OCI-LY1 (cell line): ENCODE measurements around the gene PAFAH1B2.

Source experiments
- H2AFZ ChIP-seq: fragments of 200-600 bp; sonication (generic), shearing (Covaris generic); 2 replicates; pipeline ENCODE4 v1.6.0; 2014; ENCODE audit warnings: antibody characterized with exemption, mild to moderate bottlenecking, low read length
- H3F3A ChIP-seq: fragments of 200-600 bp; sonication (generic), shearing (Covaris generic); 2 replicates; pipeline ENCODE4 v1.6.0; 2014; ENCODE audit warnings: mild to moderate bottlenecking, antibody characterized with exemption, low read length, moderate library complexity; ENCODE audit not compliant: insufficient read depth
- H3K27ac ChIP-seq: fragments of 200-600 bp; sonication (generic); 2 replicates; pipeline ENCODE4 v1.5.1; 2014; ENCODE audit warnings: low read length, mixed run types, mild to moderate bottlenecking, low read depth; ENCODE audit not compliant: poor library complexity, severe bottlenecking
- H3K27me3 ChIP-seq: fragments of 200-600 bp; sonication (generic); 2 replicates; pipeline ENCODE4 v1.6.0; 2014; ENCODE audit warnings: antibody characterized with exemption, mild to moderate bottlenecking, low read length, moderate library complexity; ENCODE audit not compliant: insufficient read depth
- H3K36me3 ChIP-seq: fragments of 200-600 bp; sonication (generic); 2 replicates; pipeline ENCODE4 v1.6.1; 2014; ENCODE audit warnings: mild to moderate bottlenecking, antibody characterized with exemption, low read length, moderate library complexity, mixed read lengths; ENCODE audit not compliant: insufficient read depth
- H3K4me1 ChIP-seq: fragments of 200-600 bp; sonication (generic); 2 replicates; pipeline ENCODE4 v1.5.1; 2014; ENCODE audit warnings: mild to moderate bottlenecking, low read length, moderate library complexity; ENCODE audit not compliant: insufficient read depth, severe bottlenecking
- H3K4me2 ChIP-seq: fragments of 200-600 bp; sonication (generic), shearing (Covaris generic); 2 replicates; pipeline ENCODE4 v1.6.1; 2014; ENCODE audit warnings: low read length
- H3K4me3 ChIP-seq: fragments of 200-600 bp; sonication (generic); 2 replicates; pipeline ENCODE4 v1.5.1; 2014; ENCODE audit warnings: low read length, low read depth, mild to moderate bottlenecking, mixed read lengths; ENCODE audit not compliant: poor library complexity, severe bottlenecking
- H3K79me2 ChIP-seq: fragments of 200-600 bp; shearing (Covaris generic); 2 replicates; pipeline ENCODE4 v1.6.1; 2016; ENCODE audit warnings: mixed run types, low read length, mixed read lengths; ENCODE audit not compliant: insufficient read depth
- H3K9ac ChIP-seq: fragments of 200-600 bp; sonication (generic), shearing (Covaris generic); 2 replicates; pipeline ENCODE4 v1.6.1; 2014; ENCODE audit warnings: mild to moderate bottlenecking, low read length, mixed read lengths
- H3K9me2 ChIP-seq: fragments of 200-600 bp; sonication (generic), shearing (Covaris generic); 2 replicates; pipeline ENCODE4 v1.6.1; 2014; ENCODE audit warnings: low read depth, mild to moderate bottlenecking, low read length, mixed read lengths
- H3K9me3 ChIP-seq: fragments of 200-600 bp; shearing (Covaris generic); 2 replicates; pipeline ENCODE4 v1.6.1; 2014; ENCODE audit warnings: low read length, mixed read lengths
- H4K20me1 ChIP-seq: fragments of 200-600 bp; sonication (generic), shearing (Covaris generic); 2 replicates; pipeline ENCODE4 v1.6.0; 2016; ENCODE audit warnings: mild to moderate bottlenecking, low read length; ENCODE audit not compliant: insufficient read depth
- CTCF ChIP-seq: fragments of 200-600 bp; sonication (generic), shearing (Covaris generic); IDR thresholded peaks from 2 replicates; pipeline ENCODE4 v1.5.1; 2017; ENCODE audit warnings: mild to moderate bottlenecking, antibody characterized with exemption, low read length, moderate library complexity, mixed read lengths
- EZH2 ChIP-seq: fragments of 200-600 bp; sonication (generic), shearing (Covaris generic); IDR thresholded peaks from 2 replicates; pipeline ENCODE4 v1.8.0; 2017; ENCODE audit warnings: borderline replicate concordance, mixed run types, mild to moderate bottlenecking, antibody characterized with exemption, low read length, moderate library complexity, mixed read lengths

The PAFAH1B2 gene

GRCh38 chr11:117219001-117219400, 74.9 kb downstream of the PAFAH1B2 start:
- no peaks in the 10 kb centered on the region for H3K27me3 ChIP-seq
- H3K9ac ChIP-seq: no peak overlapping the region
- no peak overlapping the region for H3K4me2 ChIP-seq
- no peak overlapping the region for H3K4me3 ChIP-seq
- no peak for TF ChIP-seq EZH2
- TF ChIP-seq CTCF: no peak
- H4K20me1 ChIP-seq: no peaks in the 10 kb centered on the region
- no peaks in the 10 kb centered on the region for H3K79me2 ChIP-seq
- no peaks in the 10 kb centered on the region for H3K4me1 ChIP-seq
- no peaks in the 10 kb centered on the region for H3K9me3 ChIP-seq
- no peaks in the 10 kb centered on the region for H3F3A ChIP-seq
- no peak overlapping the region for H3K27ac ChIP-seq
- no peaks in the 10 kb centered on the region for H3K9me2 ChIP-seq
- H3K36me3 ChIP-seq: peaks cover 69% of the 10 kb centered on the region
- no peak overlapping the region for H2AFZ ChIP-seq

GRCh38 chr11:117219455-117219854, 75.4 kb downstream of the PAFAH1B2 start:
- H3K4me2 ChIP-seq: no peak overlapping the region
- no peak overlapping the region for H3K4me3 ChIP-seq
- H3K9me2 ChIP-seq: no peaks in the 10 kb centered on the region
- H3K4me1 ChIP-seq: no peaks in the 10 kb centered on the region
- TF ChIP-seq EZH2 (no peak), CTCF (no peak)
- H3K27me3 ChIP-seq: no peaks in the 10 kb centered on the region
- H3K27ac ChIP-seq: no peak overlapping the region
- H3K79me2 ChIP-seq: no peaks in the 10 kb centered on the region
- H4K20me1 ChIP-seq: no peaks in the 10 kb centered on the region
- no peaks in the 10 kb centered on the region for H3K9me3 ChIP-seq
- H2AFZ ChIP-seq: no peak overlapping the region
- no peak overlapping the region for H3K9ac ChIP-seq
- peaks cover 67% of the 10 kb centered on the region for H3K36me3 ChIP-seq
- H3F3A ChIP-seq: no peaks in the 10 kb centered on the region

- Histone ChIP-seq H3K9me2 (no peaks in the 10 kb centered on the region), H3F3A (no peaks in the 10 kb centered on the region), H3K27me3 (no peaks in the 10 kb centered on the region), H3K27ac (no peak overlapping the region), H4K20me1 (no peaks in the 10 kb centered on the region), H3K4me1 (no peaks in the 10 kb centered on the region), H3K4me3 (no peak overlapping the region), H3K9me3 (no peaks in the 10 kb centered on the region), H3K4me2 (no peak overlapping the region), H2AFZ (no peak overlapping the region), H3K9ac (no peak overlapping the region), H3K79me2 (no peaks in the 10 kb centered on the region), H3K36me3 (peaks cover 63% of the 10 kb centered on the region)
- TF ChIP-seq EZH2: no peak
- TF ChIP-seq CTCF: no peak
Observed at GRCh38 chr11:117219995-117220394, 75.9 kb downstream of the PAFAH1B2 start.
